Sigmoid colon (tissue), 7 donors: Measurements from ENCODE around the gene FBXO45. TPM values are rescaled to one million over a fixed set of nuclear protein-coding genes. Genes with fewer than 3 reads are reported as not detected.
"Not testable (repeated sequence)": the region's sequence is repeated elsewhere in the genome, so short reads cannot be mapped to it uniquely, and the experiment has no call there.

Experiments used
- DNase-seq: peaks from one replicate; pipeline ENCODE4 v3.0.0-alpha.2; 2019
- H3K27ac ChIP-seq, 4 donors: fragments of 200-600 bp; sonication (generic); one replicate each; pipeline ENCODE4 v1.5.1; 2016 to 2019; ENCODE audit warnings: mild to moderate bottlenecking in 1 of 4
- H3K27me3 ChIP-seq, 3 donors: fragments of 200-600 bp; sonication (generic); one replicate each; pipeline ENCODE4 v1.5.1; 2019; ENCODE audit warnings: mild to moderate bottlenecking in 1 of 3
- H3K36me3 ChIP-seq, 4 donors: fragments of 200-600 bp; sonication (generic); one replicate each; pipeline ENCODE4 v1.5.1; 2016 to 2019
- H3K4me1 ChIP-seq, 4 donors: fragments of 200-600 bp; sonication (generic); one replicate each; pipeline ENCODE4 v1.5.1; 2017 to 2019
- H3K4me3 ChIP-seq, 4 donors: fragments of 200-600 bp; sonication (generic); one replicate each; pipeline ENCODE4 v1.5.1; 2017 to 2019; ENCODE audit warnings: mild to moderate bottlenecking in 2 of 4, moderate library complexity in 1 of 4
- H3K9me3 ChIP-seq, 4 donors: fragments of 200-600 bp in 3 of 4; sonication (generic) in 3 of 4; one replicate each; pipeline versions ENCODE4 v1.5.1 to v1.6.1; 2013 to 2019
- CTCF ChIP-seq, 4 experiments: fragments of 450-650 bp in 3 of 4; fragments of 200-600 bp in 1 of 4; IDR thresholded peaks; one replicate each; pipeline ENCODE4 v1.5.1; 2016 to 2019; ENCODE audit warnings: antibody characterized with exemption in 4 of 4, mild to moderate bottlenecking in 3 of 4, moderate library complexity in 2 of 4
- EP300 ChIP-seq, 4 donors: sonication (generic); formaldehyde crosslinking; IDR thresholded peaks; one replicate each; pipeline ENCODE4 v1.6.1; 2017; ENCODE audit warnings: antibody characterized with exemption in 4 of 4
- POLR2A ChIP-seq, 2 donors: fragments of 450-650 bp; IDR thresholded peaks; one replicate each; pipeline ENCODE4 v1.6.1; 2016; ENCODE audit warnings: antibody characterized with exemption in 2 of 2, mild to moderate bottlenecking in 2 of 2, moderate library complexity in 2 of 2
- POLR2AphosphoS5 ChIP-seq, 4 donors: sonication (generic); formaldehyde crosslinking; IDR thresholded peaks; one replicate each; pipeline ENCODE4 v1.6.1; 2017; ENCODE audit warnings: antibody characterized with exemption in 4 of 4
- WGBS, 2 donors: extraction: QIAGEN DNeasy Blood & Tissue Kit; methylation state at CpG; one replicate each; pipeline ENCODE4 v1.1.7; 2013; 5-methylcytosine and 5-hydroxymethylcytosine counted together
- intact Hi-C: fragments of 100-400 bp; cut with DNase I; formaldehyde crosslinking; loops from one replicate; pipeline ENCODE4 v1.15.1; 2023
- polyA plus RNA-seq, 3 donors: library from polyadenylated mRNA; stranded (reverse); fragments of 200-250 nt; gene quantifications; one replicate each; pipeline ENCODE4 v1.2.3, GENCODE V29; 2013
- total RNA-seq, 4 donors: library from RNA; depleted of rRNA; stranded (reverse); fragments of >200 nt; gene quantifications; one replicate each; pipeline ENCODE4 v1.1.0, GENCODE V29; 2016
- donor health status: healthy with polysubstance abuse.
- donor health status: Bipolar disorder and iron deficiency.
- donor health status: healthy.

FBXO45 gene
- 10 to 100 TPM in 1 of 4 donors, 1 to 10 TPM in 3; 6.5 to 10.9 (median 8.1) TPM for total RNA-seq
- polyA plus RNA-seq, result 1 to 10 TPM; 4.8 to 8.2 (median 5.1) TPM

- intact Hi-C loops, result loop anchor here (2.0 kb wide), 2 partner anchors 66 to 374 kb away; partner anchors contain the start of genes NCBP2 and RNF168
- no peaks in the 10 kb centered on the region for H3K9me3 ChIP-seq
- peak; percentile 97 for DNase-seq
- peaks cover 0 to 6% (median 0%) of the 10 kb centered on the region in 4 donors for H3K36me3 ChIP-seq
- 0 to 1% methylated on average over 87 of the region's 87 CpGs for WGBS, 2 donors
- peak within 1 kb of the TSS; percentile 65 to 97 (median 76) for H3K4me3 ChIP-seq
- peak; percentile 84 to 87 for TF ChIP-seq POLR2A (IDR thresholded peaks at IDR 0.05)
- TF ChIP-seq CTCF (IDR thresholded peaks at IDR 0.05), result no peak
- peak; percentile 93 to 98 (median 96) for TF ChIP-seq POLR2AphosphoS5 (IDR thresholded peaks at IDR 0.05)
- TF ChIP-seq EP300 (IDR thresholded peaks at IDR 0.05), result no peak
- peaks cover 0 to 29% (median 27%) of the 10 kb centered on the region in 4 donors for H3K4me1 ChIP-seq
- peak within 1 kb of the TSS; percentile 83 to 97 (median 88) for H3K27ac ChIP-seq
- no peaks in the 10 kb centered on the region for H3K27me3 ChIP-seq
Observed at GRCh38 chr3:196568246-196569002, at the start of gene FBXO45, which contains the start of gene WDR53. Gene FBXO45 (plus strand): TSS chr3:196568660. CDS start chr3:196568985, 325 bp downstream. Gene WDR53 (minus strand): TSS chr3:196568554. CDS start chr3:196561475, 7,079 bp downstream.

- no peak overlapping the region for H3K27ac ChIP-seq
- no peaks in the 10 kb centered on the region for H3K27me3 ChIP-seq
- 52% methylated on average over 12 of the region's 12 CpGs for WGBS, 2 donors
- H3K36me3 ChIP-seq, result no peaks in the 10 kb centered on the region
- no peaks in the 10 kb centered on the region for H3K4me1 ChIP-seq
- intact Hi-C loops, result loop anchor here (1.0 kb wide), 1 partner anchor 266 kb away; no protein-coding TSS in a partner anchor
- peaks cover 0 to 24% (median 5%) of the 10 kb centered on the region in 4 donors for H3K9me3 ChIP-seq
- H3K4me3 ChIP-seq, result no peak overlapping the region
- peak; percentile 48 to 69 (median 52) for TF ChIP-seq CTCF (IDR thresholded peaks at IDR 0.05)
- no peak for TF ChIP-seq EP300 (IDR thresholded peaks at IDR 0.05)
- TF ChIP-seq POLR2A (IDR thresholded peaks at IDR 0.05), result no peak
- no peak for TF ChIP-seq POLR2AphosphoS5 (IDR thresholded peaks at IDR 0.05)
- DNase-seq, result peak; percentile 82
Observed at GRCh38 chr3:196518966-196519717, 49.3 kb upstream of the FBXO45 start.

GRCh38 chr3:196519718-196520082 is 48.8 kb upstream of the FBXO45 start:
- no peak for DNase-seq
- no peaks in the 10 kb centered on the region for H3K27me3 ChIP-seq
- no peaks in the 10 kb centered on the region for H3K4me1 ChIP-seq
- no peaks in the 10 kb centered on the region for H3K36me3 ChIP-seq
- TF ChIP-seq POLR2A (IDR thresholded peaks at IDR 0.05), result no peak
- TF ChIP-seq EP300 (IDR thresholded peaks at IDR 0.05), result no peak
- no peak for TF ChIP-seq CTCF (IDR thresholded peaks at IDR 0.05)
- TF ChIP-seq POLR2AphosphoS5 (IDR thresholded peaks at IDR 0.05), result no peak
- H3K4me3 ChIP-seq, result no peak overlapping the region
- intact Hi-C loops, result loop anchor here (1.0 kb wide), 1 partner anchor 266 kb away; no protein-coding TSS in a partner anchor
- 74 to 85% methylated on average over 5 of the region's 5 CpGs for WGBS, 2 donors
- H3K27ac ChIP-seq, result no peak overlapping the region
- H3K9me3 ChIP-seq, result peaks cover 0 to 24% (median 5%) of the 10 kb centered on the region in 4 donors

- 81 to 92% methylated on average over 12 of the region's 12 CpGs for WGBS, 2 donors
- peaks cover 0 to 24% (median 5%) of the 10 kb centered on the region in 4 donors for H3K9me3 ChIP-seq
- intact Hi-C loops, DNase-seq, H3K4me1 ChIP-seq, H3K4me3 ChIP-seq, H3K27me3 ChIP-seq, H3K27ac ChIP-seq, H3K36me3 ChIP-seq: not testable (repeated sequence)
Observed at GRCh38 chr3:196521291-196521690, 47.2 kb upstream of the FBXO45 start.

- Histone ChIP-seq H3K36me3 (no peaks in the 10 kb centered on the region), H3K4me1 (peaks cover 0 to 5% (median under 1%) of the 10 kb centered on the region in 4 donors), H3K4me3 (no peak overlapping the region), H3K27ac (no peak overlapping the region), H3K9me3 (peaks cover 0 to 17% (median 5%) of the 10 kb centered on the region in 4 donors), H3K27me3 (no peaks in the 10 kb centered on the region)
- WGBS, 2 donors, result 95 to 97% methylated on average over 4 of the region's 4 CpGs
- no peak for DNase-seq
- intact Hi-C loops, result no loop called here
- TF ChIP-seq CTCF (IDR thresholded peaks at IDR 0.05) (no peak), POLR2A (IDR thresholded peaks at IDR 0.05) (no peak), EP300 (IDR thresholded peaks at IDR 0.05) (no peak)
Observed at GRCh38 chr3:196523841-196524240, 44.6 kb upstream of the FBXO45 start.
